ENCODE measurements around the gene SCGB3A1. TPM values are rescaled to one million over a fixed set of nuclear protein-coding genes. Genes with fewer than 3 reads are reported as not detected.

SCGB3A1 gene
- total RNA-seq (2022; extraction: Qiagen RNA extraction), result not detected in 5 replicates

GRCh38 chr5:180591311-180591887 is at the start of gene SCGB3A1:
Gene SCGB3A1 (minus strand): TSS chr5:180591499. CDS start chr5:180591462, 37 bp downstream.

Other genes with a start within 250 kb of the SCGB3A1 start
- 49.7 to 59.4 TPM (median 53.9 TPM) in 5 replicates for gene GFPT2, start 238.2 kb downstream of the SCGB3A1 start, total RNA-seq (2022; extraction: Qiagen RNA extraction)
- gene CNOT6, start 97.1 kb downstream of the SCGB3A1 start, total RNA-seq (2022; extraction: Qiagen RNA extraction), result 16.0 to 24.7 TPM (median 18.3 TPM) in 5 replicates
- 3.6 to 4.4 TPM (median 4.0 TPM) in 5 replicates for gene FLT4, start 58.1 kb upstream of the SCGB3A1 start, total RNA-seq (2022; extraction: Qiagen RNA extraction)
- not detected in 5 replicates for gene OR2Y1, start 148.6 kb upstream of the SCGB3A1 start, total RNA-seq (2022; extraction: Qiagen RNA extraction)
- 80.0 to 87.7 TPM (median 83.4 TPM) in 5 replicates for gene MGAT1, start 211.3 kb upstream of the SCGB3A1 start, total RNA-seq (2022; extraction: Qiagen RNA extraction)